Fibroblast of lung (primary cell): ENCODE measurements around the gene C11orf24. TPM values are rescaled to one million over a fixed set of nuclear protein-coding genes. Genes with fewer than 3 reads are reported as not detected.

ENCODE experiments used
- DNase-seq, 2 donors: peaks; one replicate each; pipeline versions ENCODE4 v3.0.0 to v3.0.0-alpha.2; 2010; ENCODE audit warnings: low read depth in 2 of 2
- H2AFZ ChIP-seq: 2 replicates; pipeline ENCODE4 v1.5.1; 2012; ENCODE audit warnings: low read length, control low read depth, inconsistent platforms
- H3K27ac ChIP-seq: 2 replicates; pipeline ENCODE4 v1.5.1; 2011; ENCODE audit warnings: low read length, control low read depth; ENCODE audit not compliant: insufficient read depth
- H3K27me3 ChIP-seq: 2 replicates; pipeline ENCODE4 v1.5.1; 2011; ENCODE audit warnings: mild to moderate bottlenecking, low read length; ENCODE audit not compliant: control insufficient read depth, insufficient read depth
- H3K36me3 ChIP-seq: 2 replicates; pipeline ENCODE4 v1.5.1; 2011; ENCODE audit warnings: low read length; ENCODE audit not compliant: control insufficient read depth, insufficient read depth
- H3K4me1 ChIP-seq: 2 replicates; pipeline ENCODE4 v1.5.1; 2011; ENCODE audit warnings: low read length; ENCODE audit not compliant: control insufficient read depth, insufficient read depth; ENCODE audit errors: extremely low read depth
- H3K4me2 ChIP-seq: 2 replicates; pipeline ENCODE4 v1.5.1; 2011; ENCODE audit warnings: low read length, control low read depth; ENCODE audit not compliant: insufficient read depth; ENCODE audit errors: extremely low read depth
- H3K4me3 ChIP-seq, 4 experiments: fragments of 200-600 bp in 1 of 4; sonication (generic) in 1 of 4; replicated peaks in 1 of 4; 2 replicates each; pipeline ENCODE4 v1.5.1; 2011 to 2016; ENCODE audit warnings: low read length in 4 of 4, low read depth in 3 of 4, mild to moderate bottlenecking in 3 of 4, control low read depth in 2 of 4, inconsistent platforms in 1 of 4, mixed read lengths in 1 of 4; ENCODE audit not compliant: insufficient read depth in 1 of 4; ENCODE audit errors: control extremely low read depth in 1 of 4
- H3K79me2 ChIP-seq: 2 replicates; pipeline ENCODE4 v1.5.1; 2012; ENCODE audit warnings: mild to moderate bottlenecking, low read length, inconsistent platforms; ENCODE audit not compliant: control insufficient read depth, insufficient read depth
- H3K9ac ChIP-seq: 2 replicates; pipeline ENCODE4 v1.5.1; 2011; ENCODE audit warnings: mild to moderate bottlenecking, low read length, control low read depth; ENCODE audit not compliant: insufficient read depth
- H3K9me3 ChIP-seq: 2 replicates; pipeline ENCODE4 v1.5.1; 2012; ENCODE audit warnings: low read depth, low read length; ENCODE audit not compliant: control insufficient read depth, insufficient read depth
- H4K20me1 ChIP-seq: 2 replicates; pipeline ENCODE4 v1.5.1; 2011; ENCODE audit warnings: low read length; ENCODE audit not compliant: control insufficient read depth, insufficient read depth; ENCODE audit errors: extremely low read depth
- EZH2 ChIP-seq: IDR thresholded peaks from 2 replicates; pipeline ENCODE4 v1.5.1; 2012; ENCODE audit warnings: low read length, control low read depth, mild to moderate bottlenecking; ENCODE audit errors: missing control alignments
- polyA plus RNA-seq, 2 donors: library from polyadenylated mRNA; depleted of rRNA in 1 of 2; stranded (reverse) in 1 of 2; unstranded in 1 of 2; fragments of >200 nt; gene quantifications; 2 replicates each; pipeline ENCODE4 v1.2.1, GENCODE V29; 2011 to 2012; ENCODE audit warnings: missing spikeins in 1 of 2
- total RNA-seq: library from RNA; depleted of rRNA; stranded (reverse); fragments of >200 nt; gene quantifications from 2 replicates; pipeline ENCODE4 v1.2.1, GENCODE V29; 2014
- TF ChIP-seq, protein P1 (sequence below), 2 donors: IDR thresholded peaks in 1 of 2; conservative IDR thresholded peaks in 1 of 2; 1 replicate in 1 of 2; 2 replicates in 1 of 2; pipeline ENCODE4 v1.5.1; 2011 to 2012; ENCODE audit warnings: low read length in 2 of 2, control low read depth in 1 of 2, inconsistent platforms in 1 of 2, low read depth in 1 of 2, mild to moderate bottlenecking in 1 of 2

The C11orf24 gene
- total and polyA plus RNA-seq, 2 donors (not counting 1 experiment from before 2014, with no cell fraction given), result 25.4 to 45.6 TPM

- no peak for DNase-seq
- H2AFZ ChIP-seq, result no peak overlapping the region
Measured at GRCh38 chr11:68242616-68243015, 29.2 kb downstream of the C11orf24 start.

DNA sequence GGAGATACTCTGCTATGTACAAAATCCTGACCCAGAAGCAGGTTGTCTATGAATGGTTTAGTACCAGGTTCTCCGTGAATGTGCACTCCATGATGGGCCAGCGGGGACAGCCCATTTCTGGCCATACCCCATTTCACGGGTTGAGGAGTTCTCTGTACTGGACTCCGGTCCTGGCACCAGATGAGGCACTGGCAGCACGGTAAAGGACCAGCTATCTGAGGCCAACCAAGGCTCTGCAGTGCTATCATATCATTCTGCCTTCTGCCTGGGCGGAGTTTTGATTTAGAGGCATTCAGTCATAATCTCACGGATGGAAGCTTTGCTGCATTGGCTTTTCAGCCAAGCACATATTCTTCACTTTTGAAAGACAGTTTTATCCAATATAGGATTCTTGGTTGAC is 40.2 kb downstream of the C11orf24 start:
- no peak overlapping the region for H3K4me2 ChIP-seq
- no peak for DNase-seq
- no peaks in the 10 kb centered on the region for H4K20me1 ChIP-seq
- H3K4me1 ChIP-seq, result no peaks in the 10 kb centered on the region
- H3K36me3 ChIP-seq, result no peaks in the 10 kb centered on the region
- H3K9me3 ChIP-seq, result no peaks in the 10 kb centered on the region
- no peak overlapping the region for H2AFZ ChIP-seq
- TF ChIP-seq, protein P1, sequence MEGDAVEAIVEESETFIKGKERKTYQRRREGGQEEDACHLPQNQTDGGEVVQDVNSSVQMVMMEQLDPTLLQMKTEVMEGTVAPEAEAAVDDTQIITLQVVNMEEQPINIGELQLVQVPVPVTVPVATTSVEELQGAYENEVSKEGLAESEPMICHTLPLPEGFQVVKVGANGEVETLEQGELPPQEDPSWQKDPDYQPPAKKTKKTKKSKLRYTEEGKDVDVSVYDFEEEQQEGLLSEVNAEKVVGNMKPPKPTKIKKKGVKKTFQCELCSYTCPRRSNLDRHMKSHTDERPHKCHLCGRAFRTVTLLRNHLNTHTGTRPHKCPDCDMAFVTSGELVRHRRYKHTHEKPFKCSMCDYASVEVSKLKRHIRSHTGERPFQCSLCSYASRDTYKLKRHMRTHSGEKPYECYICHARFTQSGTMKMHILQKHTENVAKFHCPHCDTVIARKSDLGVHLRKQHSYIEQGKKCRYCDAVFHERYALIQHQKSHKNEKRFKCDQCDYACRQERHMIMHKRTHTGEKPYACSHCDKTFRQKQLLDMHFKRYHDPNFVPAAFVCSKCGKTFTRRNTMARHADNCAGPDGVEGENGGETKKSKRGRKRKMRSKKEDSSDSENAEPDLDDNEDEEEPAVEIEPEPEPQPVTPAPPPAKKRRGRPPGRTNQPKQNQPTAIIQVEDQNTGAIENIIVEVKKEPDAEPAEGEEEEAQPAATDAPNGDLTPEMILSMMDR (conservative IDR thresholded peaks at IDR 0.05 in 1 of 2, IDR thresholded peaks at IDR 0.05 in 1 of 2; ENCODE audit: low read depth in 1 of 2, low read length in 2 of 2), result no peak
- no peak for TF ChIP-seq EZH2
- H3K79me2 ChIP-seq, result no peaks in the 10 kb centered on the region
- peaks cover 4% of the 10 kb centered on the region for H3K27me3 ChIP-seq
- no peak overlapping the region for H3K9ac ChIP-seq
- H3K27ac ChIP-seq, result no peak overlapping the region
- no peak overlapping the region for H3K4me3 ChIP-seq

More at GRCh38 chr11:68242616-68243015, 29.2 kb downstream of the C11orf24 start:
- Histone ChIP-seq H3K27ac (no peak overlapping the region), H4K20me1 (no peaks in the 10 kb centered on the region), H3K9ac (no peak overlapping the region), H3K4me2 (no peak overlapping the region), H3K4me1 (no peaks in the 10 kb centered on the region), H3K4me3 (no peak overlapping the region), H3K79me2 (no peaks in the 10 kb centered on the region), H3K9me3 (no peaks in the 10 kb centered on the region), H3K27me3 (no peaks in the 10 kb centered on the region), H3K36me3 (no peaks in the 10 kb centered on the region)
- TF ChIP-seq, protein P1 (conservative IDR thresholded peaks at IDR 0.05 in 1 of 2, IDR thresholded peaks at IDR 0.05 in 1 of 2; ENCODE audit: low read depth in 1 of 2, low read length in 2 of 2), result no peak
- no peak for TF ChIP-seq EZH2

GRCh38 chr11:68229601-68230000 is 42.2 kb downstream of the C11orf24 start:
- H3K9ac ChIP-seq, result no peak overlapping the region
- H3K27me3 ChIP-seq, result peaks cover 2% of the 10 kb centered on the region
- H3K27ac ChIP-seq, result no peak overlapping the region
- TF ChIP-seq, protein P1 (conservative IDR thresholded peaks at IDR 0.05 in 1 of 2, IDR thresholded peaks at IDR 0.05 in 1 of 2; ENCODE audit: low read depth in 1 of 2, low read length in 2 of 2), result no peak
- TF ChIP-seq EZH2, result no peak
- no peak overlapping the region for H3K4me2 ChIP-seq
- no peaks in the 10 kb centered on the region for H3K4me1 ChIP-seq
- H3K9me3 ChIP-seq, result no peaks in the 10 kb centered on the region
- no peaks in the 10 kb centered on the region for H3K79me2 ChIP-seq
- H3K36me3 ChIP-seq, result no peaks in the 10 kb centered on the region
- H3K4me3 ChIP-seq, result no peak overlapping the region
- no peak for DNase-seq
- no peak overlapping the region for H2AFZ ChIP-seq
- no peaks in the 10 kb centered on the region for H4K20me1 ChIP-seq
